Temporal lobe (tissue), 1 donor: ENCODE results near the gene CBLN3. TPM values are rescaled to one million over a fixed set of nuclear protein-coding genes. Genes with fewer than 3 reads are reported as not detected.

Experiments used
- total RNA-seq: library from RNA; depleted of rRNA; stranded (reverse); fragments of >200 nt; gene quantifications from one replicate; pipeline ENCODE4 v1.2.3, GENCODE V29; 2014

Gene CBLN3
- total RNA-seq, 1 donor from 2014 or later = 0.25 TPM

Other genes with a start within 250 kb of the CBLN3 start
- gene IPO4, start 240.9 kb downstream of the CBLN3 start, total RNA-seq = 11.3 TPM
- gene TM9SF1, start 234.2 kb downstream of the CBLN3 start, total RNA-seq = 10.8 TPM
- not detected for gene TSSK4, start 224.0 kb downstream of the CBLN3 start, total RNA-seq
- 35.4 TPM for gene CHMP4A, start 216.2 kb downstream of the CBLN3 start, total RNA-seq
- 11.6 TPM for gene MDP1, start 213.6 kb downstream of the CBLN3 start, total RNA-seq
- 57.3 TPM for gene NEDD8, start 197.3 kb downstream of the CBLN3 start, total RNA-seq
- gene GMPR2, start 196.7 kb downstream of the CBLN3 start, total RNA-seq = 25.6 TPM
- 32.2 TPM for gene TINF2, start 187.0 kb downstream of the CBLN3 start, total RNA-seq
- 0.49 TPM for gene TGM1, start 166.5 kb downstream of the CBLN3 start, total RNA-seq
- 21.1 TPM for gene RABGGTA, start 158.1 kb downstream of the CBLN3 start, total RNA-seq
- 7.4 TPM for gene DHRS1, start 129.9 kb downstream of the CBLN3 start, total RNA-seq
- 17.5 TPM for gene NOP9, start 129.8 kb downstream of the CBLN3 start, total RNA-seq
- 3.0 TPM for gene CIDEB, start 121.7 kb downstream of the CBLN3 start, total RNA-seq
- 1.2 TPM for gene LTB4R2, start 119.5 kb downstream of the CBLN3 start, total RNA-seq
- gene LTB4R, start 118.2 kb downstream of the CBLN3 start, total RNA-seq = 1.2 TPM
- 1.7 TPM for gene ADCY4, start 94.6 kb downstream of the CBLN3 start, total RNA-seq
- 0.25 TPM for gene RIPK3, start 89.7 kb downstream of the CBLN3 start, total RNA-seq
- gene NFATC4, start 61.5 kb downstream of the CBLN3 start, total RNA-seq = 2.5 TPM
- gene NYNRIN, start 30.7 kb downstream of the CBLN3 start, total RNA-seq = 14.5 TPM
- 13.0 TPM for gene KHNYN, start 286 bp upstream of the CBLN3 start, total RNA-seq
- gene SDR39U1, start 13.1 kb upstream of the CBLN3 start, total RNA-seq = 17.0 TPM
- gene CMA1, start 78.6 kb upstream of the CBLN3 start, total RNA-seq = not detected
- gene CTSG, start 146.6 kb upstream of the CBLN3 start, total RNA-seq = 0.25 TPM
- gene GZMH, start 180.0 kb upstream of the CBLN3 start, total RNA-seq = not detected
- not detected for gene GZMB, start 204.5 kb upstream of the CBLN3 start, total RNA-seq